ENCODE measurements around the gene PIK3AP1. TPM values are rescaled to one million over a fixed set of nuclear protein-coding genes. Genes with fewer than 3 reads are reported as not detected.

Gene PIK3AP1, protein sequence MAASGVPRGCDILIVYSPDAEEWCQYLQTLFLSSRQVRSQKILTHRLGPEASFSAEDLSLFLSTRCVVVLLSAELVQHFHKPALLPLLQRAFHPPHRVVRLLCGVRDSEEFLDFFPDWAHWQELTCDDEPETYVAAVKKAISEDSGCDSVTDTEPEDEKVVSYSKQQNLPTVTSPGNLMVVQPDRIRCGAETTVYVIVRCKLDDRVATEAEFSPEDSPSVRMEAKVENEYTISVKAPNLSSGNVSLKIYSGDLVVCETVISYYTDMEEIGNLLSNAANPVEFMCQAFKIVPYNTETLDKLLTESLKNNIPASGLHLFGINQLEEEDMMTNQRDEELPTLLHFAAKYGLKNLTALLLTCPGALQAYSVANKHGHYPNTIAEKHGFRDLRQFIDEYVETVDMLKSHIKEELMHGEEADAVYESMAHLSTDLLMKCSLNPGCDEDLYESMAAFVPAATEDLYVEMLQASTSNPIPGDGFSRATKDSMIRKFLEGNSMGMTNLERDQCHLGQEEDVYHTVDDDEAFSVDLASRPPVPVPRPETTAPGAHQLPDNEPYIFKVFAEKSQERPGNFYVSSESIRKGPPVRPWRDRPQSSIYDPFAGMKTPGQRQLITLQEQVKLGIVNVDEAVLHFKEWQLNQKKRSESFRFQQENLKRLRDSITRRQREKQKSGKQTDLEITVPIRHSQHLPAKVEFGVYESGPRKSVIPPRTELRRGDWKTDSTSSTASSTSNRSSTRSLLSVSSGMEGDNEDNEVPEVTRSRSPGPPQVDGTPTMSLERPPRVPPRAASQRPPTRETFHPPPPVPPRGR
- not detected in 2 replicates for total RNA-seq

DNA sequence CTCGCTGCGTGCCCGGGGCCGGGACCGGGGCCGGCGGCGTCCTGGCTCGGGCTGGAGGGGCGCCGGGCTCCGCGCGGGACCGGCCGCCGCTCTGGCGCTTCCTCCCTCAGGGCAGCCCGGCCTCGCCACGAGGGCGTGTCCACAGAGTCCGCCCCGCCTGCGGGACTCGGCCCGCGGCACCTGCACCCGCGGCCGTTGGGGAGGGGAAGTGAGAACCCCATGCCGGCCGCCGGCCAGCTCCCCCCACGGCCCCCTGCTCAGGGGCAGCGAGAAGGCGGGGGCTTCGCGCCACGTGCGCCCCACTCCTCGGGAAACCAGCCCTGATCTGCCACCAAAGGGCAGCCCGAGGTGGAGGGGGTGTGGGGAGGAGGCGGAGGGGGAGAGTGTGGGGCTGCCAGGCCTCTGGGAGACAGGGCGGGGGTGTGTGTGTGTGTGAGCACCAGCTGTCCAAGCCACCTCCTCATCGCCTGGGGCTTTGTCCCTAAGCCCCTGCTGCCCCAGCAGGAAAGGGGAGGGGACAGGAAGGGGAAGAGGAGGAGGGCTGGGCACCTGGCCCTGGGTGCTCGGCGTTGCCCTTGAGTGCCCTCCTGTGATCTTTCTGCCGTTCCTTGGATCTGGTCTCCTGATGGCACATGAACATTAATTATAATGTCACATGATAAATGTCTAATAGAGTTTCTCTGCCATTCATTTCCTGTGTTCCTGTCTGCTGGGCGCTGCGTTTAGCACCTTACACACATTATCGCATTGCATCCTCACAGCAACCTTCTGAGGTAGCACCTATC, at the start of gene PIK3AP1:
TSS of gene PIK3AP1 (minus strand) at position 93 of the 785 bp plus-strand sequence. CDS start 120 bp downstream, outside the sequence.

DNA sequence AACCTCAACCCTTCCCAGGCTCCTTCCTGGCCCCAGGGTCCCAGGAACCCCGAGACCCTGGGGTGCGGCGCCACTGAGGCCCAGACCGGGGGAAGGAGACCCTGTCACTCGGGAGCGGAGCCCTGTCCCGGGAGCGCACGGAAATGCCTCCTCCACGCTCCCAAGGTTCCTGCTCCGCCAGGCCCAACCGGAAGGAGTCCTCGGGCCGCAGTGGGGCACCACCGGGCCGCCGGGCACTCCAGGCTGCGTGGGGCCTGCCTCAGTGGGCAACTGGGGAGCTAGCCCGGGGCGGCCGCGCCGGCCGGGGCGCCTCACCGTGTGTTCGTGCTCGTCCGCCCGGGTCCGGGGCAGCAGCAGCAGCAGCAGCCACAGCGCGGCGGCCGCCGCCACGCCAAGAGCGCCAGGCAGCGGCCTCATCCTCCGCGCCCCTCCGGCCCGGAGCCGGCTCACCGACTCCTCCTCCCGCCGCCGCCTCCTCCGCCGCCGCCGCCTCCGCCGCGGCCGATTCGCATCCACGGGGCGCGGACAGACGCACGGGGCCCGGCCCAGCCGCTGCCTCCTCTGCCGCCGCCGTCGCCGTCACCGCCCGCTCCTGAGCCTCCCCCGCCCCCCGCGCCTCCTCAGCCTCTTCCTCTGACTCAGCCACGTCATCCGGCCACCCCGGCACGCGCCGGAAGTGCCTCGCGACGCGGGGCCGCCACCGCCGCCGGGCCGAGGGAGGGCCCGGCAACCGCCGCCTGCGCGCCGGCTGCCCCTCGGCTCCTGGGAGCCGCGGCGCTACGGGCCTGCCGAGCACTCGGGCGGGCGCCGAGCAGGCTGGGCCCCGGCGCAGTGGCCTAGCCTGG, 133.7 kb downstream of the PIK3AP1 start, which contains the start of gene TM9SF3:
TSS of gene TM9SF3 (minus strand) at position 594 of the 845 bp plus-strand sequence. CDS start at position 417, 177 bp downstream.

Other genes with a start within 250 kb of the PIK3AP1 start
- under 0.01 TPM in 1 of 2 replicates, not detected in the other for gene TLL2, start 206.6 kb downstream of the PIK3AP1 start, total RNA-seq
- gene TM9SF3, start 133.5 kb downstream of the PIK3AP1 start, total RNA-seq: 52.1 and 68.8 TPM in 2 replicates
- gene LCOR, start 111.8 kb upstream of the PIK3AP1 start, total RNA-seq: 6.2 and 7.3 TPM in 2 replicates

All from pericardium fibroblast (primary cell).